Activated T-cell treated with anti-CD3 and anti-CD28 coated beads for 1 hour (primary cell): ENCODE data around the gene SLC25A19.
A peak's percentile ranks its signal among the peaks of the same experiment; 100 is the strongest.
"Not testable (repeated sequence)": the region's sequence is repeated elsewhere in the genome, so short reads cannot be mapped to it uniquely, and the experiment has no call there.

Source experiments
- DNase-seq: peaks from one replicate; pipeline ENCODE4 v3.0.0-alpha.2; 2020; ENCODE audit warnings: low read depth

The SLC25A19 gene

GRCh38 chr17:75301502-75302206 is 12.4 kb upstream of the SLC25A19 start:
- DNase-seq: no peak

- DNase-seq: no peak
These were observed 11.8 kb upstream of the SLC25A19 start for GRCh38 chr17:75301049-75301448.

- DNase-seq: no peak
These were observed 11.0 kb upstream of the SLC25A19 start for GRCh38 chr17:75300280-75300679.

GRCh38 chr17:75295201-75296158 is 6.2 kb upstream of the SLC25A19 start:
- DNase-seq: no peak

GRCh38 chr17:75292810-75293448 is 3.7 kb upstream of the SLC25A19 start:
- not testable (repeated sequence) for DNase-seq

GRCh38 chr17:75289832-75290337 is 652 bp upstream of the SLC25A19 start:
- DNase-seq: peak; percentile 39

- no peak for DNase-seq
These were observed 491 bp downstream of the SLC25A19 start for GRCh38 chr17:75288770-75289114.

- DNase-seq: no peak
These were observed 874 bp downstream of the SLC25A19 start for GRCh38 chr17:75288359-75288758.

GRCh38 chr17:75287221-75287620 is 2.0 kb downstream of the SLC25A19 start:
- no peak for DNase-seq

GRCh38 chr17:75285123-75285522 is 4.1 kb downstream of the SLC25A19 start:
- DNase-seq: no peak

- not testable (repeated sequence) for DNase-seq
These were observed 9.0 kb downstream of the SLC25A19 start for GRCh38 chr17:75280189-75280588.

- no peak for DNase-seq
These were observed 11.6 kb downstream of the SLC25A19 start for GRCh38 chr17:75277664-75278071.

- no peak for DNase-seq
These were observed 15.1 kb downstream of the SLC25A19 start for GRCh38 chr17:75273977-75274708.

GRCh38 chr17:75272848-75273184 is 16.4 kb downstream of the SLC25A19 start:
- no peak for DNase-seq

- DNase-seq: no peak
These were observed 17.0 kb downstream of the SLC25A19 start for GRCh38 chr17:75271955-75272847.

GRCh38 chr17:75271233-75271954 is 17.8 kb downstream of the SLC25A19 start:
- DNase-seq: peak; percentile 80

GRCh38 chr17:75270966-75271232 is 18.3 kb downstream of the SLC25A19 start, which contains the start of gene MIF4GD:
Gene MIF4GD (minus strand): TSS chr17:75271231. CDS start chr17:75270195, 1,036 bp downstream.
- DNase-seq: no peak

- peak; percentile 32 for DNase-seq
These were observed 18.8 kb downstream of the SLC25A19 start for GRCh38 chr17:75270218-75270965.

- no peak for DNase-seq
These were observed 19.4 kb downstream of the SLC25A19 start for GRCh38 chr17:75269844-75270217.
